NCI-H2107 (cell line): ENCODE measurements around the gene GFRA4.

Source experiments
- DNase-seq: peaks from one replicate; lab custom pipeline; 2025; lab: John Stamatoyannopoulos, UW

The GFRA4 gene

GRCh38 chr20:3673221-3674070 lies 10.2 kb upstream of the GFRA4 start:
- no peak for DNase-seq

GRCh38 chr20:3672547-3673171 lies 9.5 kb upstream of the GFRA4 start:
- no peak for DNase-seq

GRCh38 chr20:3671986-3672546 lies 8.9 kb upstream of the GFRA4 start:
- DNase-seq = no peak

DNA sequence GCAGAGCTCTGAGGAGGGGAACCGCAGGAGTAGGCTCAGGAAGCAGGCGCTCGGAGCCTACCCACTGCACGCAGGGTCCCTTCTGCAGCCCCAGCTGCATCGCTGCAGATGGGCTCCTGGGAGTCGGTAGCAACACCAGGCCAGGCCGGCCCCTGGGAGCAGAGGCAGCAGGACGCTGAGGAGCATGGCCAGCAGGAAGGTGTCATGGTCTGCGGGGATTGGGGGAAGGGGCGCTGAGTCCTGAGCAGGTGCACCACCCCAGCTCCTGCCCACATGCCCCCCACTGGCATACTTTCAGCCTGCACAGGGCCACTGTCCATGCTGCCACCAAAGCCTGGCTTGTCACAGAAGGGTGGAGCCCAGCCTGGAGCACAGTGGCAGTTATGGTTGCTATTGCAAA lies 7.7 kb upstream of the GFRA4 start:
- no peak for DNase-seq

- DNase-seq = no peak
Measured at GRCh38 chr20:3670511-3670910, 7.3 kb upstream of the GFRA4 start.

DNA sequence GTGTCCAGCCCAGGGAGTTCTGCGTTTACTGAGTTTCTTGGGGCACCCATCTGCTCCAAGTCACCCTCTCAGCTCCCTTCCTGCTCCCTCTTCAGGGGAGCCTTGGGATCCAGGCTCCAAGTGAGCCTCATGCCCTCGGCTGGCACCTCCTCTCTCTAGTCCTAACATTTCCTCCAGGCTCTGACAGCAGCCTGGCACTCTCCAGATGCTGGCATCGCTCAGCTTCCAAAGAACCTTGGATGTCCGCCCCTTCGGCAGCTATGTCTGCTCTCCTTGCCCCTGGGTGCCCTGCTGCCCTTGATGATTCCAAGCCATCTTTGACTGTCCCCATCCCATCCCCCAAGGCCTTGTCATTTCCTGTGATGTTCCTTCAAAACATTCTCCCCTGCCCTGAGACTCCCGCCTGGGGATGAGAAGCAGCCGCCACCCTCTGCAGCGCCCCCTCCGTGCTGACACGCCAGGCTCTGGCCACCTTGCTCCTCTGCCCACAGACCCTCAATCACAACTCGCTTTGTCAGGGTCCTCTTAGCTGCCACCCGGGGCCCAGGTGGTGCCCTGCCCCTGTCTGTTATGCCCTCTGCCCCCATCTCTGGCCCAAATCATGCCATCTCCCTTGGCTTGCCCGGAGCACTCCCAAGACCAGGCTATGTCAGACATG lies 6.6 kb upstream of the GFRA4 start:
- DNase-seq = no peak

GRCh38 chr20:3667434-3668037 lies 4.3 kb upstream of the GFRA4 start:
- DNase-seq = no peak

DNA sequence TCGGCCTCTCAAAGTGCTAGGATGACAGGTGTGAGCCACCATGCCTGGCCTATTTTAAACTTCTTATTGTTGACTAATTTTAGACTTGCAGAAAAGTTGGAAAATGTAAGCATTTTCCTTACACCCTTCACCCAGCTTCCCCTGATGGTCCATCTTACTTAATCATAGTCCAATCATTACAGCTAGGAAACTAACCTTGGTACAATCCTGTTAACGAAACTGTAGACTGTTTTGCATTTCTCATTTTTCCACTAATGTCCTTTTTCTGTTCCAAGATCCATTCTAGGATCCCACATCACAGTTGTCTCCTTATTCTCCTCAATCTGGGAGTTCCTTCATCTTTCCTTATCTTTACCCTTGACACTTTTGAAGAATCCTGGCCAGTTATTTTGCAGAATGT lies 659 bp upstream of the GFRA4 start:
- no peak for DNase-seq

- DNase-seq = no peak
Measured at GRCh38 chr20:3661814-3662665, 1.2 kb downstream of the GFRA4 start.

DNA sequence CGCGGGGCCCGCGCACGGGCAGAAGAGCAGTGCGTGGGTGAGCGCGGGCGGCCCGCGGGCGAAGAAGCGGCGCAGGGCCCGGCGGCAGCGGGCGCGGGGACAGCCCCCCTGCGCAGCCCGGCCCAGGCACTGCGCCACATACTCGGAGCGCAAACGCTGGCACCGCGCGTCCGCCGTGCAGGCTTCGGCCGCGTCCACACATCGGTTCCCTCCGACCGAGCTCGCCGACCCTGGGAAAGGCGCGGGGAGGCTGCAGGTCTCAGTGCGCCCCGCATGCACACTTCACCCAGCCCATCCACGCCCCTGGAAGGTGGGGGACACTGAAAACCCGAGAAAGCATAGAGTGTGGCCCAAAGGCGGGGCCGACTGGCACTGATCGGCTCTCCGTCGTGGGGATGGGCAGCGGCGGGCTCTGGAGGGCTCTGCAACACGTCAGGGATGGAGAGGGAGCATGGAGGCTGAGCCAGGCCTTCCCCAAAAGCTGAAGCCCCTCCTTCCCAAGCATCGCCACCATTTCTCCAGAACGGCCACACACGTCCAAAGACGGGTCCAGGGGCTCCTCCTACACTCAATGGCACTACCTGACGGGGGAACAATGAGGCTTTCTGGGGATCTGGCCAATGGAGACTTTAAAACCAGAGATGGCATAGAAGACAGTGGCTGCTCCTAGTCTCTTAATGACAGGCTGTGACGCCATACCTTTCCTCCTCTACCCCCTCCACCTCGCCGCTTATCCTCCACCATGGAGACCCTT lies 2.0 kb downstream of the GFRA4 start:
- DNase-seq = no peak

DNA sequence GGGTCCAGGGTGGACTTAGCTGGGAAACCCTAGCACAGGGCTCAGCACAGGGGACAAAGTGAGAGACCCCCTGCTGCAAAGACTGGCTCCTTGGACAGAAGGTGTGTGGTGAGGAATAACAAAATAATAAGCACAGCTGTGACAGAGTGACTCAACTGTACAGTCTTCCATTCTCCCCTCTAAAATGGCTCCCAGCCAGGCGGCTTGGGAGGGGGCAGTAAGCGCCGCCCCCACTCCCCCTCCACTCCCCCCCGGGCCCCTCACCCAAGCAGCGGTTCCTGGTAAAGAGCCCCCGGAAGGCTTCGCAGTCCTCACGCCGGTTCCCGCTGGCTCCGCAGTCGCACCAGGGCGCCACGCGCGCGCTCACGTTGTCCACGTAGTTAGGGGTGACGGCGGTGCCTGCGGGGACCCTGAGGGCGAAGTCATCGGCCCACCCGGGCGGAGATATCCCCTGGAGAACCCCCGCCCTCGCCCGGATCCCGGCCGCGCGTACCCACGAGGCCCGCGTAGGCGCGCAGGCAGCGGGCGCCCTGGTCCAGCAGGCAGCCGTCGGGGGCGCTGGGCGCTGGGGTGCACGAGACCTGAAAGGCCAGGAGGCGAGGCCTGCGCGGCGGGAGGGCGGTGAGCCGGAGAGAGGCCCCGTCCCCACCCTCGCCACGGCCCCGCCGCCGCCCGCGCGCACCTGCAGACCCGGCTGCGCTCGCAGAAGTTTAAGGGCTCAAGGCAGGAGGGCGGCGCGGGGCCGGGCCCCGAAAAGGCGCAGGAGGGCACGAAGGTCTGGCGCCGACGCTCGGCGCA lies 2.7 kb downstream of the GFRA4 start:
- DNase-seq = no peak

DNA sequence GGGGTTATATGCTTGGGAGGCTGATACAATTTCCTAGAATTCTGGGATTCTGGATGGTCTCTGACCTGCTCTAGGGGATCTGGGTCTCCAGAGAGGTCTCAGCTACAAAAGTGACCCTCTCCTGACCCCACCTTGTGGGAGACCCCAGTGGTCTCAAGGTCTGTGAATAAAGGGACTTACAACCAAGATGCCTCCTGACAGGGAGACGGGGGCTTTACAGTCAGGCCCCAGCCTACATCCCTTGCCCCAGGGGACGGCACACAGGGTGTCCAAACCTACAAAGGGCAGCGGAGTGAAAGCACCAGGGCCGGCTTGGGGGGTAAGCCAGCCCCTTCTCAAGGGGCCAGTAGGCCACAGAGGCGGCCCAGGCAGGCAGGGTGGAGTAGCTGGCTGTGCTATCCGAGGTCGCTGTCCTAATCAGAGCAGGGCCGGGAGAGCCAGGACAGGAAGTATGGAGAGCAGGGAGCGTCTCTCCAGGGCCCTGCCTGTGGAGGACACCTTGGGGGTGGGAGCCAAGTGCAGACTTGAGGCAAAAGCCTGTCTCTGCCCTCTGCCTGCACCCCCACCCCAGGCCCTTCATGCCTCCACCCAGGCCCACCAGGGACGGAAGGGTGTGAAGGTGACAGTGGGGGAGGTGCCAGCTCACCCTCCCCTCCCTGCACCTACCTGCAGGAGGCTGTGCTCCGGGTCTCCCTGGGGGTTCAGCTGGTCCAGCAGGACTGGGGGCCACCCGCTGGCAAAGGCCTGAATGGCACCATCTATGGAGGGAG lies 3.5 kb downstream of the GFRA4 start:
- DNase-seq = no peak

DNA sequence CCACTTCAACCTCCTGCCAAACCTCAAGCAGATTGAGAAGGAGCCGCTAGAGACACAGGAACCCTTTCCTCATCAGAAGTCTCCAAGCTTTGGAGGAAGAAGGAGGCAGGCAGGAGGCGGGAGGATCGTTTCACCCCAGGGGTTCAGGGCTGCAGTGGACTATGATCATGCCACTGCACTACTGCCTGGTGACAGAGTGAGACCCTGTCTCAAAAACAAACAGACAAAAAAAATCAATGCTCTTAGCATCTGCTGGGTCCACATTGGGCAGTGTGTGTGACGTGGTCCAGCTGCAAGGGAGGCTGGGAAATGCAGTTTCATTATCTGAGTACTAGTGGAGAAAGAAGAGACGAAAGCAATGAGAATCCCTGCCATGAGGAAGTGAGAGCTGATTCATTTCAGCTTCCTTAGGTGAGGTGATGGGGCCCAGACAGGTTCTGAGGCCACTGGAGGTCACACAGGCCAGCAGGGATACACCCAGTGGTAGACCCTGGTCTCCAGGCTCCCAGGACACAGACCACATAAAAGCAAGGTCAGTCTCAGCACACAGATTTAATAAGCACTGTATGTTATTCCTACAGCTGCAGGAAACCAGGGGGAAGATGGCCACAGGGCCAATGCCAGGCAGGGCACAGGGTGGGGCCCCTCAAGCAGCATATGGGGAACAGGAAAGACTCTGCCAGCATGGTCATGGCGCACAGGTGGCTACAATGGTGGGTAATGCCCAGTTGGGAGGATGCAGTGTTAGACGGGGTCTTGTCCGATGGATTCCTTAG lies 4.3 kb downstream of the GFRA4 start:
- no peak for DNase-seq

GRCh38 chr20:3658019-3658715 lies 5.0 kb downstream of the GFRA4 start:
- DNase-seq = no peak

DNA sequence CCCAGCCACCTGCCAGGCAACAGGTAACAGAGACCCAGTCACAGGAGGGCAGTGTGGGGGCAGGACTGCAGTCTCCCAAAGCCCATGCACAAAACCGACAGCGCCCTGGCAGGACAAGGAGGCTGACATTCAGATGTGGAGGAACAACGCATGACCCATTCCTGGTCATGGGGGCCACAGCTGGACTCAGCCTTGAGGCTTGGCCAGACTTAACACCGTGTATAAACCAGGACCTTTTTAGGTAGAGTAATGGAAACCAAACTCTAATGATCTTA lies 8.1 kb downstream of the GFRA4 start:
- DNase-seq = no peak

- no peak for DNase-seq
Measured at GRCh38 chr20:3654326-3655130, 8.7 kb downstream of the GFRA4 start.

DNA sequence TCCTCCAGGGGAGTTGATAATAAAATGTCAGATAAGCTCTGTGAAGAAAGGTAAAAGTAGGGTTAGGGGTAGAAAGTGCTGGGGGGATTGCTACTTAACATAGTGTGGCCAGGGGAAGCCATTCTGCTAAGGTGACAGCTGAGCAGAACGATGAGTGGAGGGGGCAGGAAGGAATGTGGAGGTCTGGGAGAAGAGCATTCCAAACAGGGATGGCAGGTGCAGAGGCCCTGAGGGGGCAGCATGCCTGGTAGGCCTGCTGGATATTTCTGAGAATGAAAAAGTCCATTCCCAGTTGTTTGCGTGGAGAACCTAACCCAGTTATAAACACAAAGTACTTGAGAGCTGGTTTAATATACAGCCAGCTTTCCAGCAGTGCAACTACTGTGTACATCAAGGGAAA lies 9.3 kb downstream of the GFRA4 start:
- no peak for DNase-seq
